ENCODE results near the gene CHIT1.

CHIT1 gene

GRCh38 chr1:203181586-203182386 lies 47.7 kb downstream of the CHIT1 start:
- DNase-seq (ENCODE audit: extremely low read depth, low read depth) = no peak
- TF ChIP-seq CTCF (IDR thresholded peaks at IDR 0.05; ENCODE audit: low read depth, low read length) = no peak

- no peak for DNase-seq (ENCODE audit: extremely low read depth, low read depth)
- TF ChIP-seq CTCF (IDR thresholded peaks at IDR 0.05; ENCODE audit: low read depth, low read length) = no peak
Observed at GRCh38 chr1:203180611-203181330, 48.7 kb downstream of the CHIT1 start.

- no peak for TF ChIP-seq CTCF (IDR thresholded peaks at IDR 0.05; ENCODE audit: low read depth, low read length)
- no peak for DNase-seq (ENCODE audit: extremely low read depth, low read depth)
Observed at GRCh38 chr1:203179667-203180005, 49.8 kb downstream of the CHIT1 start.

- no peak for TF ChIP-seq CTCF (IDR thresholded peaks at IDR 0.05; ENCODE audit: low read depth, low read length)
- DNase-seq (ENCODE audit: extremely low read depth, low read depth) = no peak
Observed at GRCh38 chr1:203178821-203179666, 50.4 kb downstream of the CHIT1 start.

- DNase-seq (ENCODE audit: extremely low read depth, low read depth) = no peak
- no peak for TF ChIP-seq CTCF (IDR thresholded peaks at IDR 0.05; ENCODE audit: low read depth, low read length)
Observed at GRCh38 chr1:203178083-203178482, 51.4 kb downstream of the CHIT1 start.

- no peak for TF ChIP-seq CTCF (IDR thresholded peaks at IDR 0.05; ENCODE audit: low read depth, low read length)
- DNase-seq (ENCODE audit: extremely low read depth, low read depth) = no peak
Observed at GRCh38 chr1:203177470-203178039, 51.9 kb downstream of the CHIT1 start.
